Stimulated activated CD8-positive, alpha-beta memory T cell treated with anti-CD3 and anti-CD28 coated beads, Interleukin-4, amount 100 ng/mL, for 1 hour (primary cell): ENCODE measurements around the gene KIF26B.

ENCODE experiments used
- DNase-seq, 2 donors: peaks; one replicate each; pipeline ENCODE4 v3.0.0-alpha.2; 2020; ENCODE audit warnings: low read depth in 2 of 2, low spot score in 1 of 2

KIF26B gene

GRCh38 chr1:245207056-245207638 lies 52.4 kb downstream of the KIF26B start:
- no peak for DNase-seq

GRCh38 chr1:245207801-245208200 lies 53.0 kb downstream of the KIF26B start:
- DNase-seq: no peak

- DNase-seq: no peak
These were observed 55.1 kb downstream of the KIF26B start for GRCh38 chr1:245209658-245210435.

DNA sequence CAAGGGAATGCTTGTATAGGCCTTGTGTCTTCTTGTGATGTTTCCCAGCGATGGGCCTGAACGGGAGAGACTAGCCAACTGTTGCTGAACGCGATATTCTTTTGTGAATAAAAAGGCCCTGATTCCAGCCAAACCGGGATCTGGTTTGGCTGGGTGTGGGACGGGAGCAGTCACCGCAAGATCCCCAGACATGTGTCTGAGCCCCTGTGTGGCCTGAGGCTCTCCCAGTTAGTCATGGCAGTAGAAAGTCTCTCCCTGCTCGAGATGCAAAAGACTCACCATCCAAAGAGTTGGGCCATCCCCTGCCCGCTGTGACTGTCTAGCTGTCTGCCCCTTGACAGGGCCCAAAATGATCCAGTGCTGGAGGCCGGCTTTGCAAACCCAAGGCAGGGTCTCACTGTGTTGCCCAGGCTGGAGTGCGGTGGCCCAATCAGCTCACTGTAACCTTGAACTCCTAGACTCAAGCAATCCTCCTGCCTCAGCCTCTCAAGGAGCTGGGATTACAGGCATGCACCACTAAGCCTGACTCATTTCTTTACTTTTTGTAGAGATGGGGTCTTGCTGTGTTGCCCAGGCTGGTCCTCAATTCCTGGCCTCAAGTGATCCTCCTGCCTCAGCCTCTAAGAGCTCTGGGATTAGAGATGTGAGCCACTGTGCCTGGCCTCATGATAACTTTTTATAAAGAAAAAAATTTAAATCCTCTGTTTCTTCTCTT lies 56.4 kb downstream of the KIF26B start:
- no peak for DNase-seq

DNA sequence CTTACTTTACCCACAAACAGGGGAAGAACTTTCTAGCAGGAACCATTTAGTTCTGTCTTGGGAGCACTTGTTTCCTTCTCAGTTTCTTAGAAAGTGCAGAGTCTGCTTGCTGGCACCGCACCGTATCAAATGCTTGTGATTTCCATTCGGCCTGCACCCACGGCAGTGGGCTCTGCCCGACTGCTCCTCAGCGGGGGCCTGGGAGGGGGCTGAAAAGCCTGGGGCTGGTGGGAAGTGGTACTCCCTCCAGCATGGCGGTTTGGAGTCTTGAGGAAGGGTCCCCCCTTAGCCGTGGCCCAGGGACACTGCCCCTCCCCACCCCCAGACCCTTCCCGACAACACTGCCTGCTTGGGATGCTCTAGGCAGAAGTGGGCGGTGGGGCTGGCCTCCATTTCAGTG lies 57.0 kb downstream of the KIF26B start:
- DNase-seq: no peak

GRCh38 chr1:245212221-245212710 lies 57.5 kb downstream of the KIF26B start:
- DNase-seq: no peak

GRCh38 chr1:245213066-245213831 lies 58.5 kb downstream of the KIF26B start:
- DNase-seq: no peak

- DNase-seq: no peak
These were observed 60.3 kb downstream of the KIF26B start for GRCh38 chr1:245215071-245215470.

GRCh38 chr1:245216366-245217115 lies 61.8 kb downstream of the KIF26B start:
- DNase-seq: no peak

DNA sequence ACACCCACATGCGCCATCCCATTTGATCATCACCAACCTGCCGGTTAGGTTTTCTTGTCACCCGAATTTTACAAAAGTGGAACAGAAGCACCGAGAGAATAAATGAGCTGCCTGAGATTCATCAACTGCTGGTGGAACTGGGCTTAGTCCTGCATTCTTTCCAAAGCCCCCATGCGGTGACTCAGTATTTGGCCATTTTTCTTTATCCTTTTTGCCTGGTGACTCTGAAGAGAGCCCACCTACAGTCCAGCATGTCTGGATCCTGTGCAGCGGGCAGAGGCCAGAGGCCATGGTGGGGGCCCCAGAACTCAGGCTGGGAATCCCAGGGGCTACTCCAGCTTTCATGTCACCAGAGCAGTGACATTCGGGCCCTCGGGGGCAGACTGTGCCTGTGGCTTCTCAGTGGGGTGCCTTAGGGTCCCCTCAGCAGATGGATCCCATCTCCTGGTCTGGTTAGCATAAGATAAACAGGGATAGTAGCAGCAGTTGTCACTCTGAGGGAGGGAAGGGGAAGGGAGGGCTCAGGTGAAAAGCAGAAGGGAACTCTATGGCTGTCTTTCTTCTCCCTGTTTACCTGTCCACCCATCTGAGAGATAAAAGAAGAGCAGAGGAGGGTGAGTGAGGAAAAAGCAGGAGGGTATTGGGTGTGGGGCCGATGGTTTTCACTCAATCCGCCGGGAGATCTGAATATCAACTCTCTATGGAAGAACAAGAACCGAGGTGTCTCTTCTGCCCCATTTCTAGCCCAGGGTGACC lies 63.2 kb downstream of the KIF26B start:
- no peak for DNase-seq

- DNase-seq: no peak
These were observed 65.7 kb downstream of the KIF26B start for GRCh38 chr1:245220381-245220985.

- DNase-seq: no peak
These were observed 67.0 kb downstream of the KIF26B start for GRCh38 chr1:245221805-245222204.

GRCh38 chr1:245222931-245223595 lies 68.3 kb downstream of the KIF26B start:
- DNase-seq: no peak

DNA sequence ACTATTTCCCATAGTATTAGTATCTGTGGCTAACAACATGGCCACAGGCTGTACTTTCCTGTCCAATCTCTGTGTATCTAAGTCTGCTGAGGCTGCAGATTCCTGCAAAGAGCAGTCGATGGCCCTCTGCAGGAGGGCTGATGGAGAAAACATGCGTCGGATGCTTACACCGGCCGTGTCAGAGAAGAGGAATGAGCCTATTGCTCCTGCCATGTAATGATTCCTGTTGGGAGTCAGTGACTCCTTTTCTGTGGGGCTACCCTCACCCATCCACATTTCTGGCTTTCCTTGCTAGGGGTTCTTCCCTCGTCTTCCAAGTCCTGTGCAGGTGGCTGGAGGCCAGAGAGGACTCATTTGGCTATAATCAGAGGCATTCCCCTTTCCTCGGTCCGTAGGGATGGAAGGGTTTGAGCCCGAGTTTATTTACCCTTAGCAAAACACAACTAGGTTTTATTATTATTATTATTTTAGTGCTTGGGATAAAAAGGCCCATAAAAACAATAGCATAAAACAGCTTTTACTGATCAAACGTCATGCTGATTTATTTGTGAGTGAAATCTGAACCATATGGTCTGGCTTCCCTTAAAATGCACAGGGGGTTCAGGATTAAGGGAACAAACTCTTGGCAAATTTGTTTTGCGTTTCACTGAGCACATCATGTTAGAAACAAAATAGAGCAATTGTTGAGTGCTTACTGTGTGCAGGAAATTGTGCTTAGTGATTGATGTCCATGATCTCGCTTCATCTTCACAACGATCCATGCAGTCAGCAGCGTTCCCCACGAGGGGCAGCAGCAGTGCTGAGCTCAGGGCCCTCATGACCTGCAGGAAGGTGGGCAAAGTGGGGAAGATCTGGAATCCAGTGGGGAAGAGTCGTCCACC lies 70.8 kb downstream of the KIF26B start:
- DNase-seq: no peak

DNA sequence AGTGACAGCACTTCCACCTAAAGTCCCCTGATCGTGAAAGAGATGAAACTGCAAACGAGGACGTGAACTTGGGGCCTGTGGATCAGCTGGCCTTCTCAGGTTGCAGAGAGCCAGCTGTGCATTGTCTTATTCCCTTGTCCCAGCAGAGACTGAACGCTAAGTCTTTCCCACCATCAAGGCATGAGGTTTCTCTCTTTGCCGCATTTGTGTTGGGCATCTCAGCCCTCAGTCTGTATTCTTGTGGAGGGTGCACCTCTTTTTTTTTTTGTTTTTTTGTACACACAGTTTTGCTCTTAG lies 71.4 kb downstream of the KIF26B start:
- DNase-seq: no peak

DNA sequence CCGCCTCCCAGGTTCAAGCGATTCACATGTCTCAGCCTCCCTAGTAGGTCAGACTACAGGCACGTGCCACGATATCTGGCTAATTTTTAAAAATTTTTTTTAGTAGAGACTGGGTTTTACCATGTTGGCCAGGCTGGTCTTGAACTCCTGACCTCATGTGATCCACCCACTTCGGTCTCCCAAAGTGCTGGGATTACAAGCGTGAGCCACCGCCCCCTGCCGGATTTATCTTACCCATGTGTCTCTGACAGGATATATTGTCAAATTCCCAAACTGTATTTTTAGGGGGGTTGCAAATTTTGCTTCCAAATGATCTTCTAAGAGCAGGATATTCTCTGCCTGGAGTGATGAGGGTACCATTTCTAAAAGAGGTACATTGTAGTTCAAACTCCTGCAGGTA lies 74.3 kb downstream of the KIF26B start:
- no peak for DNase-seq

DNA sequence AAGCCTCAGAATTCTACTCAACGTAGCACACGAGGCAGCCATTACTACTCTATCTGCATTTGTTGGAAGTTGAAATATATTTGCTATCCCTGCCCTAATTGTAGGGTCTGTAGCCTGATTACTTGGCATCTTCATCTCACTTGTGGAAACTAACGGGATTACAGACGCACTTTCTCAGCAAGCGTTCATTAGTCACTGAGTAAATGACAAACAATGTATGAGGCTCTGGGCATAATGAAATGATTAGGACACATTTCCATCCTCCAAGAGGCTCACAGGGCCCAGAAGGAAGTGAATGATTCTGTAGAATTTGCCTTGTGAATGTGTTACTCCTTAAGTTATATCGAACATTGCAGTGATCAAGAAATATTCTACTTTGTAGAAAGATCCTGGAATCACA lies 78.1 kb downstream of the KIF26B start:
- DNase-seq: no peak
